HepG2 (cell line): ENCODE data around the gene ABCC1. TPM values are rescaled to one million over a fixed set of nuclear protein-coding genes. Genes with fewer than 3 reads are reported as not detected.

Experiments used
- CAMTA2 ChIP-seq: sonication (generic); formaldehyde crosslinking; IDR thresholded peaks from 2 replicates; pipeline ENCODE4 v1.4.0; 2020; ENCODE audit warnings: mild to moderate bottlenecking, missing genetic modification reagents, borderline replicate concordance
- CSRNP2 ChIP-seq: sonication (generic); formaldehyde crosslinking; conservative IDR thresholded peaks from 2 replicates; pipeline ENCODE4 v1.8.0; 2022; ENCODE audit warnings: low read depth, missing genetic modification reagents
- FUBP1 ChIP-seq: sonication (generic); formaldehyde crosslinking; IDR thresholded peaks from 2 replicates; pipeline ENCODE4 v1.5.1; 2020; ENCODE audit warnings: missing genetic modification reagents, mild to moderate bottlenecking, borderline replicate concordance
- HDAC6 ChIP-seq: fragments of 200-600 bp; sonication (generic); IDR thresholded peaks from 2 replicates; pipeline ENCODE4 v1.7.0; 2017; ENCODE audit warnings: mild to moderate bottlenecking, antibody characterized with exemption, low read length, low read depth
- HIVEP1 ChIP-seq: sonication (generic); formaldehyde crosslinking; IDR thresholded peaks from 2 replicates; pipeline ENCODE4 v1.4.0; 2020; ENCODE audit warnings: mild to moderate bottlenecking, missing genetic modification reagents
- PRMT3 ChIP-seq: sonication (generic); formaldehyde crosslinking; IDR thresholded peaks from 2 replicates; pipeline ENCODE4 v1.8.1; 2022; ENCODE audit warnings: low read depth, mild to moderate bottlenecking, moderate library complexity, missing genetic modification reagents, borderline replicate concordance
- SKI ChIP-seq: fragments of 450-650 bp; IDR thresholded peaks from one replicate; pipeline ENCODE4 v1.6.1; 2018; ENCODE audit warnings: mild to moderate bottlenecking; ENCODE audit not compliant: partially characterized antibody
- ZBTB2 ChIP-seq: sonication (generic); formaldehyde crosslinking; IDR thresholded peaks from 2 replicates; pipeline ENCODE4 v1.8.0; 2022; ENCODE audit warnings: low read depth, missing genetic modification reagents
- ZBTB44 ChIP-seq: sonication (generic); formaldehyde crosslinking; IDR thresholded peaks from 2 replicates; pipeline ENCODE4 v1.4.0; 2020; ENCODE audit warnings: missing genetic modification reagents
- ZSCAN9 ChIP-seq: IDR thresholded peaks from 2 replicates; pipeline ENCODE4 v1.6.1; 2016; ENCODE audit warnings: borderline replicate concordance
- ZXDC ChIP-seq: sonication (generic); formaldehyde crosslinking; IDR thresholded peaks from 2 replicates; pipeline ENCODE4 v1.5.0; 2020; ENCODE audit warnings: mild to moderate bottlenecking, missing genetic modification reagents
- polyA plus RNA-seq, 8 experiments: library from polyadenylated mRNA; depleted of rRNA in 3 of 8; stranded (reverse) in 7 of 8; unstranded in 1 of 8; fragments of >200 nt; fragmentation: Illumina TruSeq in 4 of 8; extraction: Trizol in 4 of 8; gene quantifications; 2 replicates each; pipeline versions ENCODE4 v1.2.1 to v1.2.3, GENCODE V29; 2011 to 2016; ENCODE audit warnings: low read depth in 4 of 8, missing spikeins in 1 of 8, mixed read lengths in 1 of 8; ENCODE audit not compliant: insufficient read depth in 1 of 8
- total RNA-seq, 5 experiments: library from RNA; depleted of rRNA; stranded (reverse); fragments of >200 nt; fragmentation: Illumina TruSeq; extraction: Trizol; gene quantifications; 2 replicates each; pipeline ENCODE4 v1.2.3, GENCODE V29; 2016; ENCODE audit warnings: low read depth in 1 of 5
- TF ChIP-seq, protein P1 (sequence below): sonication (generic); formaldehyde crosslinking; IDR thresholded peaks from 2 replicates; pipeline ENCODE4 v1.8.0; 2022; ENCODE audit warnings: missing genetic modification reagents, mild to moderate bottlenecking, moderate library complexity, borderline replicate concordance
- TF ChIP-seq, protein P2 (sequence below): IDR thresholded peaks from 2 replicates; pipeline ENCODE4 v1.6.1; 2012; ENCODE audit warnings: inconsistent platforms

The ABCC1 gene
- total and polyA plus RNA-seq, 2 of the 13 experiments (the other 11 are each of a cell fraction or from before 2014, with no cell fraction given), result 13.0 to 30.6 TPM

DNA sequence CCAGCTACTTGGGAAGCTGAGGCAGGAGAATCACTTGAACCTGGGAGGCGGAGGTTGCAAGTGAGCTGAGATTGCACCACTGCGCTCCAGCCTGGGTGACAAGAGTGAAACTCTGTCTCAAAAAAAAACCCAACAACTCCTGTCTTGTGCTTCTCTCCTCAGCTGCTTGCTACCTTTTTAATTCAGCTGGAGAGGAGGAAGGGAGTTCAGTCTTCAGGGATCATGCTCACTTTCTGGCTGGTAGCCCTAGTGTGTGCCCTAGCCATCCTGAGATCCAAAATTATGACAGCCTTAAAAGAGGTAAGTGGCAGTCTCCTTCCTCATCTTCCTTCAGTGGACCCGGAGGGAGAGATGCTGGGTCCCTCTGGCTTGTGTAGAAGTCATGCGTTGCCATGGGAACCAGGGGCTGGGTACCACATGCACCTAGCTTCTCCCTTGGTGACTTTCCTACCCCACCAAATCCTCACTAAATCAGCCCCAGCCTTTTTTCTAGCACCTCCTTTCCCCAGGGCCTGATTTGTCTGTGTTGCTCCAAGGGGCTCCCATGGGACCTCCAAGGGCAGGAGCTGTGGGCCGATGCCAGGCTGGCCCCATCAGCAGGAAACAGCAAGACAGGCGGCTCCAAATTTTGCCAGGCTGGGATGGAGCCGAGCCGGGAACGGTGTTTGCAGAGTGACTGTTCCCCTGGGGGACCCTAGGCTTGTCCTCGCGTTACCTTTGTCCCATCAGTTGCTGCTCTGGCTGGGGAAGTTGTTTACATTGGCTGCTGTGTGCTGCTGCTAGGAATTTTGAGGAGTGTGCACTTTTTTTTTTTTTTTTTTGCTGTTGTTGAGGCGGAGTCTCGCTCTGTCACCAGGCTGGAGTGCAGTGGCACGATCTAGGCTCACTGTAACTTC, 65.2 kb downstream of the ABCC1 start (continued):
- TF ChIP-seq ZBTB44, result no peak
- TF ChIP-seq SKI, result peak; percentile 98
- no peak for TF ChIP-seq FUBP1 (CRISPR knock-in tag)
- TF ChIP-seq ZXDC, result no peak
- no peak for TF ChIP-seq CSRNP2 (CRISPR knock-in tag)
- TF ChIP-seq HDAC6, result no peak
- TF ChIP-seq PRMT3 (CRISPR knock-in tag), result no peak
- no peak for TF ChIP-seq HIVEP1 (CRISPR knock-in tag)
- TF ChIP-seq, protein P1, sequence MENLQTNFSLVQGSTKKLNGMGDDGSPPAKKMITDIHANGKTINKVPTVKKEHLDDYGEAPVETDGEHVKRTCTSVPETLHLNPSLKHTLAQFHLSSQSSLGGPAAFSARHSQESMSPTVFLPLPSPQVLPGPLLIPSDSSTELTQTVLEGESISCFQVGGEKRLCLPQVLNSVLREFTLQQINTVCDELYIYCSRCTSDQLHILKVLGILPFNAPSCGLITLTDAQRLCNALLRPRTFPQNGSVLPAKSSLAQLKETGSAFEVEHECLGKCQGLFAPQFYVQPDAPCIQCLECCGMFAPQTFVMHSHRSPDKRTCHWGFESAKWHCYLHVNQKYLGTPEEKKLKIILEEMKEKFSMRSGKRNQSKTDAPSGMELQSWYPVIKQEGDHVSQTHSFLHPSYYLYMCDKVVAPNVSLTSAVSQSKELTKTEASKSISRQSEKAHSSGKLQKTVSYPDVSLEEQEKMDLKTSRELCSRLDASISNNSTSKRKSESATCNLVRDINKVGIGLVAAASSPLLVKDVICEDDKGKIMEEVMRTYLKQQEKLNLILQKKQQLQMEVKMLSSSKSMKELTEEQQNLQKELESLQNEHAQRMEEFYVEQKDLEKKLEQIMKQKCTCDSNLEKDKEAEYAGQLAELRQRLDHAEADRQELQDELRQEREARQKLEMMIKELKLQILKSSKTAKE (CRISPR knock-in tag), result peak; percentile 81; the same call in 1 of the 2 replicates
- TF ChIP-seq ZBTB2 (CRISPR knock-in tag), result no peak
- TF ChIP-seq, protein P2, sequence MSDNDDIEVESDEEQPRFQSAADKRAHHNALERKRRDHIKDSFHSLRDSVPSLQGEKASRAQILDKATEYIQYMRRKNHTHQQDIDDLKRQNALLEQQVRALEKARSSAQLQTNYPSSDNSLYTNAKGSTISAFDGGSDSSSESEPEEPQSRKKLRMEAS, result peak; percentile 39; the same call in 1 of the 2 replicates
- TF ChIP-seq ZSCAN9 (CRISPR knock-in tag), result no peak
- TF ChIP-seq CAMTA2 (CRISPR knock-in tag), result no peak
